H1 (cell line): Measurements from ENCODE around the gene AKR1B1. TPM values are rescaled to one million over a fixed set of nuclear protein-coding genes. Genes with fewer than 3 reads are reported as not detected.

Experiments used
- CTCF ChIA-PET: fragments of 300-600 bp; sonication (Branson Sonifier 250); formaldehyde crosslinking; loops from one replicate; lab custom pipeline; 2021; ENCODE audit not compliant: partially characterized antibody; lab: Charles Lee
- POLR2A ChIA-PET: fragments of 300-600 bp; sonication (Branson Sonifier 250); formaldehyde crosslinking; loops from one replicate; lab custom pipeline; 2021; ENCODE audit warnings: inconsistent platforms; ENCODE audit not compliant: partially characterized antibody; lab: Charles Lee
- DNase-seq, 2 experiments: peaks; one replicate each; pipeline versions ENCODE4 v3.0.0 to v3.0.0-alpha.2; 2010 to 2022; ENCODE audit warnings: low spot score in 2 of 2, low read depth in 1 of 2, mixed read lengths in 1 of 2
- FAIRE-seq: peaks from 2 replicates; lab custom pipeline; 2011; peaks lifted over from hg19 to GRCh38; lab: Jason Lieb, UNC
- H2AFZ ChIP-seq: 2 replicates; pipeline ENCODE4 v1.8.1; 2012; ENCODE audit warnings: low read length, inconsistent platforms
- H2AK5ac ChIP-seq: 2 replicates; pipeline ENCODE4 v1.6.1; 2013; ENCODE audit warnings: low read depth, low read length
- H2BK120ac ChIP-seq: replicated peaks from 2 replicates; pipeline ENCODE3; 2013; ENCODE audit warnings: low read depth, low read length, inconsistent platforms
- H2BK12ac ChIP-seq: 2 replicates; pipeline ENCODE4 v1.6.1; 2013; ENCODE audit warnings: low read depth, low read length
- H2BK15ac ChIP-seq: 2 replicates; pipeline ENCODE4 v1.6.1; 2013; ENCODE audit warnings: low read length
- H2BK20ac ChIP-seq: 2 replicates; pipeline ENCODE4 v1.6.1; 2013; ENCODE audit warnings: low read length
- H2BK5ac ChIP-seq: 2 replicates; pipeline ENCODE4 v1.6.1; 2013; ENCODE audit warnings: low read depth, low read length
- H3K14ac ChIP-seq: 2 replicates; pipeline ENCODE4 v1.6.1; 2013; ENCODE audit warnings: inconsistent platforms; ENCODE audit not compliant: insufficient read length
- H3K18ac ChIP-seq: 2 replicates; pipeline ENCODE4 v1.6.1; 2013; ENCODE audit warnings: low read length; ENCODE audit errors: extremely low read depth
- H3K23ac ChIP-seq: 2 replicates; pipeline ENCODE4 v1.6.1; 2013; ENCODE audit warnings: inconsistent platforms; ENCODE audit not compliant: insufficient read length
- H3K23me2 ChIP-seq: 2 replicates; pipeline ENCODE4 v1.6.1; 2013; ENCODE audit warnings: low read depth, low read length
- H3K27ac ChIP-seq: 2 replicates; pipeline ENCODE4 v1.6.1; 2011; ENCODE audit warnings: low read depth, low read length, inconsistent platforms
- H3K27me3 ChIP-seq, 4 experiments: replicated peaks in 1 of 4; 1 replicate in 1 of 4; 2 replicates in 3 of 4; pipeline versions ENCODE4 v1.6.1 to v1.8.1; 2011 to 2013; ENCODE audit warnings: low read length in 3 of 4, mild to moderate bottlenecking in 3 of 4, inconsistent platforms in 2 of 4, mixed read lengths in 2 of 4, moderate library complexity in 1 of 4; ENCODE audit not compliant: control insufficient read depth in 3 of 4, insufficient read depth in 3 of 4; ENCODE audit errors: extremely low read depth in 1 of 4
- H3K36me3 ChIP-seq, 4 experiments: 2 replicates each; pipeline versions ENCODE4 v1.6.1 to v1.8.1; 2011 to 2013; ENCODE audit warnings: mild to moderate bottlenecking in 4 of 4, low read length in 3 of 4, moderate library complexity in 2 of 4, control low read depth in 1 of 4, inconsistent platforms in 1 of 4; ENCODE audit not compliant: insufficient read depth in 4 of 4, control insufficient read depth in 2 of 4
- H3K4ac ChIP-seq: replicated peaks from 2 replicates; pipeline ENCODE3; 2013; ENCODE audit warnings: low read length, low read depth, mixed read lengths, inconsistent platforms; ENCODE audit not compliant: insufficient read length
- H3K4me1 ChIP-seq, 4 experiments: replicated peaks in 1 of 4; 1 replicate in 1 of 4; 2 replicates in 3 of 4; pipeline versions ENCODE4 v1.6.1 to v1.8.1; 2011 to 2013; ENCODE audit warnings: low read length in 3 of 4, inconsistent platforms in 2 of 4, mixed read lengths in 1 of 4; ENCODE audit not compliant: insufficient read depth in 4 of 4, control insufficient read depth in 3 of 4
- H3K4me2 ChIP-seq, 2 experiments: 2 replicates each; pipeline versions ENCODE4 v1.6.1 to v1.8.1; 2011 to 2013; ENCODE audit warnings: low read depth in 2 of 2, low read length in 2 of 2, control low read depth in 1 of 2, inconsistent platforms in 1 of 2, mild to moderate bottlenecking in 1 of 2; ENCODE audit not compliant: insufficient read depth in 1 of 2
- H3K4me3 ChIP-seq, 4 experiments: fragments of 200-600, 300-600 bp in 1 of 4; sonication (generic), shearing (Covaris generic), sonication (Bioruptor Twin) in 1 of 4; 2 replicates each; pipeline versions ENCODE4 v1.5.1 to v1.8.1; 2011 to 2016; ENCODE audit warnings: low read length in 4 of 4, low read depth in 3 of 4, control low read depth in 2 of 4, inconsistent platforms in 2 of 4, mild to moderate bottlenecking in 2 of 4, mixed read lengths in 1 of 4, moderate library complexity in 1 of 4; ENCODE audit not compliant: insufficient read depth in 2 of 4; ENCODE audit errors: extremely low read depth in 1 of 4
- H3K56ac ChIP-seq: replicated peaks from 2 replicates; pipeline ENCODE3; 2013; ENCODE audit warnings: low read depth, mild to moderate bottlenecking, mixed read lengths, low read length, inconsistent platforms; ENCODE audit not compliant: insufficient read length
- H3K79me1 ChIP-seq: 2 replicates; pipeline ENCODE4 v1.6.1; 2013; ENCODE audit warnings: low read depth, low read length, control low read depth
- H3K79me2 ChIP-seq, 2 experiments: 2 replicates each; pipeline versions ENCODE4 v1.6.1 to v1.8.1; 2012 to 2013; ENCODE audit warnings: low read length in 2 of 2, mild to moderate bottlenecking in 2 of 2, inconsistent platforms in 1 of 2; ENCODE audit not compliant: insufficient read depth in 2 of 2, control insufficient read depth in 1 of 2
- H3K9ac ChIP-seq, 4 experiments: replicated peaks in 1 of 4; 1 replicate in 1 of 4; 2 replicates in 3 of 4; pipeline versions ENCODE4 v1.6.1 to v1.8.1; 2011 to 2013; ENCODE audit warnings: low read depth in 3 of 4, low read length in 3 of 4, control low read depth in 2 of 4, mild to moderate bottlenecking in 2 of 4, moderate library complexity in 2 of 4, inconsistent platforms in 1 of 4; ENCODE audit errors: extremely low read depth in 1 of 4
- H3K9me3 ChIP-seq, 2 experiments: 2 replicates each; pipeline versions ENCODE4 v1.6.1 to v1.8.1; 2012 to 2013; ENCODE audit warnings: mild to moderate bottlenecking in 2 of 2, moderate library complexity in 2 of 2, control low read depth in 1 of 2, inconsistent platforms in 1 of 2, low read depth in 1 of 2, low read length in 1 of 2, mixed read lengths in 1 of 2; ENCODE audit not compliant: insufficient read depth in 2 of 2
- H4K20me1 ChIP-seq, 2 experiments: replicated peaks in 1 of 2; 2 replicates each; pipeline versions ENCODE3 to v1.8.1; 2011 to 2013; ENCODE audit warnings: inconsistent platforms in 2 of 2, low read length in 2 of 2, mild to moderate bottlenecking in 1 of 2; ENCODE audit not compliant: insufficient read depth in 2 of 2, control insufficient read depth in 1 of 2
- H4K5ac ChIP-seq: 2 replicates; pipeline ENCODE4 v1.6.1; 2013; ENCODE audit warnings: low read length, low read depth, mixed read lengths, inconsistent platforms; ENCODE audit not compliant: insufficient read length
- H4K8ac ChIP-seq: 2 replicates; pipeline ENCODE4 v1.8.0; 2013; ENCODE audit warnings: mild to moderate bottlenecking, moderate library complexity, low read length, inconsistent platforms; ENCODE audit not compliant: insufficient read depth; ENCODE audit errors: extremely low read depth
- H4K91ac ChIP-seq: replicated peaks from 2 replicates; pipeline ENCODE3; 2013; ENCODE audit warnings: low read length, mixed read lengths, inconsistent platforms; ENCODE audit not compliant: insufficient read length
- HDAC2 ChIP-seq, 2 experiments: fragments of 300-600 bp in 1 of 2; sonication (generic) in 1 of 2; IDR thresholded peaks; 2 replicates each; pipeline ENCODE4 v1.6.1; 2011 to 2012; ENCODE audit warnings: low read depth in 2 of 2, low read length in 2 of 2, mild to moderate bottlenecking in 2 of 2, moderate library complexity in 2 of 2, borderline replicate concordance in 1 of 2, inconsistent platforms in 1 of 2
- HDAC6 ChIP-seq: IDR thresholded peaks from one replicate; pipeline ENCODE4 v1.7.1; 2012; ENCODE audit warnings: low read depth, mild to moderate bottlenecking, inconsistent platforms, low read length, moderate library complexity
- KDM1A ChIP-seq: fragments of 200-600, 300-600 bp; sonication (generic); IDR thresholded peaks from 2 replicates; pipeline ENCODE4 v1.7.1; 2016; ENCODE audit warnings: mild to moderate bottlenecking, low read length, borderline replicate concordance
- WGBS, 2 experiments: shearing (Covaris generic) in 1 of 2; methylation state at CpG; one replicate each; pipeline versions ENCODE4 v1.1.6 to v1.1.7; 2013 to 2015; ENCODE audit warnings: low lambda C conversion rate in 2 of 2, mixed read lengths in 2 of 2, inconsistent platforms in 1 of 2, low coverage in 1 of 2, missing lambda C conversion rate in 1 of 2; ENCODE audit not compliant: insufficient replicate concordance in 2 of 2, insufficient coverage in 1 of 2, insufficient read length in 1 of 2; ENCODE audit errors: extremely low coverage in 1 of 2, missing lambda C conversion rate in 1 of 2; 5-methylcytosine and 5-hydroxymethylcytosine counted together
- polyA plus RNA-seq, 7 experiments: library from polyadenylated mRNA; depleted of rRNA in 3 of 7; stranded (reverse) in 5 of 7; unstranded in 2 of 7; fragments of >200 nt in 5 of 7; fragments of 200-250 nt in 2 of 7; gene quantifications; 1 replicate in 5 of 7; 2 replicates in 1 of 7; 4 replicates in 1 of 7; pipeline versions ENCODE4 v1.2.1 to v1.2.3, GENCODE V29; 2011 to 2013; ENCODE audit warnings: missing spikeins in 2 of 7, mixed read lengths in 2 of 7
- total RNA-seq: library from RNA; stranded (reverse); fragmentation: NEBNext Ultra II Directional; extraction: Animal tissue kit (Norgen Biotek cat#: 25700); gene quantifications from 2 replicates; pipeline ENCODE4 v1.2.1, GENCODE V29; 2021

The AKR1B1 gene
- total and polyA plus RNA-seq, 2 of the 8 experiments (the other 6 are each of a cell fraction or from before 2014, with no cell fraction given): 195 to 273 TPM

DNA sequence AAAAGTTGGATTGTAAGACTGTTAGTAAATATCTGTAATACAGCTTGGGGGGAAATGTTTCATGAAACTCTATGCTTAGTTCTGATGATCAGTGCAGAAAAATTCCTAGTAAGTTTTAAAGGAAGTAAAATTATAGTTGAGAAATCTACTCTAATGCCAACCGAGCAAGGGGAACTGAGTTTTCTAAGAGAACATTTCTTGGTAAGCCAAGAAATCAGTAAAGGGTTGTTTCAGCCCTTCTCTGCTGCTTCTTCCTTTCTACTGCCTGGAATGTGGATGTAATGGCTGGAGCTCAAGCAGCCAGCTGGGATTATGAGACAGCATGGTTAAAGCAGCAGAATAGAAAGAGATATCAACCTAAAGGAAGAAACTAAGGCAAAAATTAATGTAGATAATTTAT is 15.9 kb upstream of the AKR1B1 start:
- Histone ChIP-seq H2BK5ac (no peak overlapping the region), H4K91ac (no peak overlapping the region), H3K4me1 (no peaks in the 10 kb centered on the region), H3K9me3 (no peaks in the 10 kb centered on the region), H2BK15ac (no peak overlapping the region), H2BK20ac (no peak overlapping the region), H3K4ac (no peak overlapping the region), H3K79me1 (no peaks in the 10 kb centered on the region), H3K4me3 (no peak overlapping the region), H3K18ac (no peak overlapping the region), H2BK120ac (no peak overlapping the region), H4K20me1 (no peaks in the 10 kb centered on the region), H3K27ac (no peak overlapping the region), H3K56ac (no peak overlapping the region), H3K27me3 (no peaks in the 10 kb centered on the region), H2AK5ac (no peak overlapping the region), H2AFZ (no peak overlapping the region), H3K23ac (no peak overlapping the region), H3K23me2 (no peaks in the 10 kb centered on the region), H2BK12ac (no peak overlapping the region), H3K4me2 (no peak overlapping the region), H3K79me2 (no peaks in the 10 kb centered on the region), H4K8ac (no peak overlapping the region), H4K5ac (no peak overlapping the region), H3K36me3 (no peaks in the 10 kb centered on the region), H3K14ac (no peak overlapping the region), H3K9ac (no peak overlapping the region)
- WGBS, 2 experiments: 87% methylated on average over 1 of the region's 1 CpG; no CpG with 5 or more reads in 1 of the 2 experiments
- 0 out of 4 replicates have a peak, but pooled peaks of 1 of the 2 experiments have one; percentile 66 for TF ChIP-seq HDAC2 (IDR thresholded peaks at IDR 0.05; ENCODE audit: borderline replicate concordance in 1 of 2, low read depth in 2 of 2, low read length in 2 of 2)
- TF ChIP-seq HDAC6: no peak
- peak; percentile 84; the same call in 1 of the 2 replicates for TF ChIP-seq KDM1A
- DNase-seq (no peak), FAIRE-seq (no peak)
- ChIA-PET CTCF (interaction anchor here (0.6 to 2.3 kb wide), 6 partner anchors 17 to 397 kb away, joined by 3 to 6 read pairs (median 4); no protein-coding TSS in a partner anchor), POLR2A (interaction anchor here (0.8 to 1.8 kb wide), 2 partner anchors 15 to 17 kb away, joined by 3 to 6 read pairs; no protein-coding TSS in a partner anchor)
